Activated T-cell treated with anti-CD3 and anti-CD28 coated beads for 24 hours (primary cell): ENCODE measurements around the gene TNS3.

Source experiments
- DNase-seq: peaks from one replicate; pipeline ENCODE4 v3.0.0-alpha.2; 2020; ENCODE audit warnings: low read depth

The TNS3 gene

GRCh38 chr7:47255441-47255840, 326.5 kb downstream of the TNS3 start:
- no peak for DNase-seq

DNA sequence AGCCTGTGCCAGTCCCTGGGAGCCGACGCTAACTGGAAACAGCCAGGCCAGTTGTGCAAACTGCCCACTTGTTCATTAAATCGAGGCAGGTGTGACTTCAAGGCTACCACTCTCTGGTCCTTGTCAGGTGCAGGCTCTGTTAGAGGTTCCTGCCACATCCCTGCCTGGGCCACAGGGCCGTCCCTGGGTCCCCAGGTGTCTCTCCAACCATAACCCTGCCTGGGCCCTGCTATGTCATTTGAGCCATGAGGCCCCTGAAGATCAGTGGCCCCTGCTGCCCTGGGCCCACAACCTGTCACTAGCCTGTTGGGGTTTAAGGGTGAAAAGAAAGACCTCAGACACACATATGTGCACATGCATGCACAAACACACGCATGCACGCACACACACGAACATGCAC, 326.9 kb downstream of the TNS3 start:
- no peak for DNase-seq

DNA sequence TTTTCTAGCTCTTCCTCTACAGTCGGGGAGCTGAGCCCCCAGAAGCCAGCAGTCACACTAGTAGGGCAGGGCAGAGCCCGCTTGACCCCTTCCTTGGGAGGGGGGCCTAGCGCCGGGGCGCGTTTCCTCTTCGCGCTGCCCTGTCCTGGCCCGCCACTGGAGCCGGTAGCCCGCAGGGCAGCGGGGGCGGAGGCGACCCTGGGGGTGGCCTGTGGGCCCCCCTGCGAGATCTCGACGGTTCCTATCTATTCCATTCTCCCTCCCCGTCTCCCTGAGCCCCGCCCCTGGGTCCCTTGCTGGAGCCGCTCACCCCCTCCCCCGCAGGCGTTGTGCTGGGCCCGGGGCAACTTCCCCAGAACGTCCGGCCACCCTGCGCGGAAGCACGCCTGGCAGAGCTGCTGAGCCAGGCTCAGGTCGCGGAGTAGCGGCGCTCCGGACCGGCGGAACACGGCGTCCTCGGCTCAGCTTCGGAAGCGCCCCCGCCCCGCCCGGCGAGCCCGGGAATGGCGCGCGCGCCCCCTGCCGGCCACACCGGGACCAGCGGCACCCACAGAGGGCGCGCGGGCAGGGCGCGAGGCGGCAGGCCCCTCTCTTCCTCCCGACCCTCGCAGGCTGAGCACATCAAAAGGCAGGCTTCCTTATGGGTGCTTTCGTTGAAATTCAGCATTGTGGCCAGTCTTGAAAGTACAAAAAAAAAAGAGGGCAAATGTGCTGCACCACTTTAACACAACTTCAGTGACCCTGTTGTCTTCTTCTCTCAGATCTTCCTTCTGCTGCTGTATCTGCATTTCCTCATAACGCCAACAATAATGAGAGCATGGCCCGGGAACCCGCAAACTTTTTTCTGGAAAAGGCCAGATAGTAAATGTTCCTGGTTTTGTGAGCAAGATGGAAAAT, 327.6 kb downstream of the TNS3 start:
- peak; percentile 29 for DNase-seq

DNA sequence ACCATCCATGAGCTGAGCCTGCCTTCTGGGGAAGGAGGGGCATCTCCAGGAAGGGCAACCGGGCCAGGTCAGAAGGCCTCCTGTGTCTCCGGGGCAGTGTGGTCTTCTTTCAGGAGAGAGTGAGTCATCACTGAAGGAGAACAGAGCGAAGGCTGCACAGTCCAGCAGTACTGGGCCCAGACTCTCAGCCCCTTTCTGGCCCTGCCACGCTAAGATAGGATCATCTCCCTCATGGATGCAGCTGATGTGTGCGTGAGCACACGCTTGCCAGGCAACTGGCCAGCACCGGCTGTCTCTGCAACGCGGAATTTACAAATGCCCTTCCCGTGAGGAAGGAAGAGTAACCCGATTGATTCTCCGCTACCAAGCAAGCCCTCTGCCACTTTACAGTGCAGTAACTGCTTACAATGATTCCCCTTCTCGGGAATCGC, 328.2 kb downstream of the TNS3 start:
- no peak for DNase-seq

GRCh38 chr7:47252675-47253074, 329.2 kb downstream of the TNS3 start:
- no peak for DNase-seq

GRCh38 chr7:47249361-47249760, 332.6 kb downstream of the TNS3 start:
- DNase-seq = no peak

- no peak for DNase-seq
Measured at GRCh38 chr7:47248797-47249196, 333.1 kb downstream of the TNS3 start.

DNA sequence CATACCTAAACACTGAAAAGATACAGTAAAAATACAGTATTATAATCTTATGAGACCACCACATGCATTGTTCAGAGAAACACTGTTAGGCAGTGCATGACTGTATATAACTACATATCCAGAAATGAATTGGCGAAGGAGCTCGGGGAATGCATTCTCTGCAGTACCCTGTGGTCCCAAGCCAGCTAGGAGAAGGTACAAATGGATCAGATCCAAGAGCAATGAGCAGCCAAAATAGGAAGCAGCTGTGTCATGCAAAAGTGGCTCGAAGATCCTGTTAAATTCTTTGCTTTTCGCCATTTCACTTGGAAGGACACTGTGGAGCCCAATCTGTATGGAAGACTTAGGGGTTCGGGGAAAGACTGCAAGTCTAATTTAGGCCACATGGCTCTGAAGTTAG, 334.8 kb downstream of the TNS3 start:
- no peak for DNase-seq

GRCh38 chr7:47244692-47245091, 337.2 kb downstream of the TNS3 start:
- DNase-seq = no peak

DNA sequence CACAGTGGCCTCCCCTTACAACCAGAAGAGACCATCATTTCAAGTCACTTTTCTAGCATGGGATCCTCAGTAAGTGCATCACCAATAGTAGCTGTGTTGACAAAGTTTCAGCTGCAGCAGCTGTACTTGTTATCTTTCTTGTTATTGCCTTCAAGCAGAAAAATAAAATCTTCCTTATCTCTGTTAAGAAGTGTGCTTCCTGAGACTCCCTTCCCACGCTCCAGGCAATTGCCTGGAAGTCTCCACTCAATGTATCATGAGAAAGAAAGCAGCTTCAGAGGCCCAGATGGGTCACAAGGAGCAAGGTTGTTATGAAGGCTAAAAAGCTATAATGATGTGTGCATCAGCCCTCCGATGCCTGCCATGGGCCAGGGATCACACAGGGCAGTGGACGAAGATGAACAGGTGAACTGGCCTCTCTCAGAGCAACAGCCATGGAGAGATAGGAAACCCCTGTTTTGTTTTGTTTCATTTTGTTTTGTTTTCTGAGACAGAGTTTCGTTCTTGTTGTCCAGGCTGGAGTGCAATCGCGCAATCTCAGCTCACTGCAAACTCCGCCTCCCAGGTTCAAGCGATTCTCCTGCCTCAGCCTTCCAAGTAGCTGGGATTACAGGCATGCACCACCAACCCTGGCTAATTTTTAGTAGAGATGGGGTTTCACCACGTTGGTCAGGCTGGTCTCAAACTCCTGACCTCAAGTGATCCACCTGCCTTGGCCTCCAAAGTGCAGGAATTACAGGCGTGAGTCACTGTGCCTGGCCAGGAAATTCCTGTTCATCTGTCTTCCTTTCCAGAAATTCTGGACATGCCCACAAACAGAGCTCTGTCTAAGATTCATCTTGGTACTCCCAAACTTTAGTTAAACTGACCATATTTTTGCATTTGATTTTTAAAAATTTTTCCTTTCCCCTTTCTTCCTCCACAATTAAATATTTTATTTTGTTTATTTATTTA, 340.5 kb downstream of the TNS3 start:
- no peak for DNase-seq

DNA sequence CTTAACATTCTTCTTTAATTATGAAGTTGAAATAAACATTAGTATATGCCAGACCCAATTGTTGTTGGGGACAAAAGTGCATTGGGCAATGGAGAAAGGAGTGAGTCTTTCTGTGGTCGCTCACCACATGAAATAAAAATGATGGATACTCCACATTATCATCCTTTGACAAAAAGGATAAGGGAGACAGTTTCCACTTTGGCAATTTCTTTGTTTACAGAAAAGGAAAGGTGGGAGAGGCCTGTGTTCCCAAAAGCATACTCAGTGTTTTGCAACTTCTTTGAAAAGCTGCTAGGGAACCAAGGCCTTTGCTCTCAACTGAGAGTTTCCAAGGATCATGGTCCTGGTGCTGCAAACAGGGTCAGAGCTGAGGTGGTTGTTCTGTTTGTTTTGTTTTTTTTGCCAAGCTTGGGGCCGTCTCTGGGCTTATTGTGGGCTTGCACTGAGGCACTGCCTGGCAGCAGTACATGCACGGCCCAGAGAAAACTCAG, 341.9 kb downstream of the TNS3 start:
- DNase-seq = no peak

GRCh38 chr7:47239034-47239433, 342.9 kb downstream of the TNS3 start:
- DNase-seq = no peak

- no peak for DNase-seq
Measured at GRCh38 chr7:47236480-47237129, 345.3 kb downstream of the TNS3 start.

DNA sequence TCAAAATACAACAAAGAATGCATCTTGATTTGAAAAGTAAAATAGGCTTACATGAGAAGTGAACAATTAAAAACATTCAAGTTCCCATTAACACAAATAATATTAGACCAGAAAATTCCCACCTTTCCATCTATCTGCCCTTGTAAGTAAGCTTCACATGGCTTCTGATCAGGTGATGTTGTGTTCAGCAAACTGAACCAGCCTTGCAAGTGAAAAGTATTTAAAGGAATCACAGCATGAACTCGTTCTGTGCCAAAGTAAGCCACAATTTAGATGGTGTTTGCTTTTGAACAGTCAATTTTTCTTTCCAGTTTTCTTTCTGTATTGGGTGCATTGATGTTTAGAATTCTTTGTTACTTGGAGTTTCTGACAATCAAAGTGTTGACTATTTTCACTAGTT, 347.9 kb downstream of the TNS3 start:
- no peak for DNase-seq

DNA sequence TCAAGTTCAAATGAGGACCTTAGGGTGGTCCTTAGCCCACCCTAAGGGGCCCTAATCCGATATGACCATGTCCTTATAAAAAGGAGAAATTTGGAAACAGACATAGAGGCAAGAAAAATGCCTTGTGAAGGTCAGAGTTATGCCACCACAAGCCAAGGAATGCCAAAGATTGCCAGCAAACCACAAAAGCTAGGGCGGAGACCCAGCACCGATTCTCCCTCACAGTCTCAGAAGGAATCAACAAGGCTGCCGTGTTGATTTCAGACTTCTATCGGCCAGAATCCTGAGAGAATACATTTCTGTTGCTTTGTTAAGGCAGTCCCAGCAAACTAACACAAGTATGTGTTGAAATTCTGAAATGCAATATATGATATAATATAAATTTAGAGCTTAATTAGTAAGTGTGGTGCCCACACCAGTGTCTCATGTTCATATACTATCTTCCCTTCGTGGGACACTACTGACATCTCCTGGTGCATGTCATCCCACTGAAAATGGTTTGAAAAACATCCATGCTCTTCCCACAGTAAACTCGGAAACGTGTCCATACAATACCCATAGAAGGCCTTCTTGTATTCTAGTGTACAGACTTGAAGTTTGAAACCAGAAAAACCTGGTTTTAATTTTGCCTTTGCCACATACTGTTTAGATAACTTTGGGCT, 349.0 kb downstream of the TNS3 start:
- no peak for DNase-seq

DNA sequence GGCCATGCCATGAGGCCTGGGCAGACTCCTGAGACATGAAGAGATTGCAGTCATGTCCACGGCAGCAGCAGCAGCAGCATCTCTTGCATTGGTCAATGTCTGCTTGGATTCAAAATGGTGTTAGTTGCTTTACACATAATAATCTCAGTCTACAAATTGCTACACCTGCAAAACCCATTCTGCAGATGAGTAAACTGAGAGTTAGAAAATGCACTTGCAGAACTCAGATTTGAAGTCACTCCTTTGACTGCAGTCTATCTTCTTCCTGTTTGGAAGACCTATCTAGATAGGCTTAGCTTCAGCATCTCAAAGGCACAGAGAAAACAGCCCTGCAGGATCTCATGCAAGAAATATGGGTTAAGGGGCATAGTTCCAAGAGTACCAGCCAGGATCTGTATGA, 350.3 kb downstream of the TNS3 start:
- no peak for DNase-seq

- no peak for DNase-seq
Measured at GRCh38 chr7:47231032-47231431, 350.9 kb downstream of the TNS3 start.

GRCh38 chr7:47228386-47229014, 353.4 kb downstream of the TNS3 start:
- DNase-seq = no peak

GRCh38 chr7:47227762-47228177, 354.1 kb downstream of the TNS3 start:
- no peak for DNase-seq

DNA sequence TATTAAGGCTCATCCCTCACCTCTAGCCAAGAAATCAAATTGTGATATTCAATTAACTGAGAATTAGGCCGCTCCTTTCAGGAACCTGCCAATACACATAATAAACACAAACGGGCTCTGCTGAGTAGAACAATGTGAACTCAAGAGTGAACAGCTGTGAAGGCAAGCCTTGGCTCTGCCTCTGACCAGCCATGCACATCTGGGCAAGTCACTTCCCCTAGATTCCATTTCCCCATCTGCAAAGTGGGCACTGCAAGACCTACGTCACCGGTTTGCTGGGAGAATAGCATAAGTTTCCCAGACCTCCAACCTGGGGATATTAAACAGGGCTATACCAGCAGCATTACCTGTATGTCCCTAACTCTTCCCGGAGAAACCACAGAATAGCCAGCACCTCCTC, 355.2 kb downstream of the TNS3 start:
- no peak for DNase-seq
